SIG-M5 treated with dmso at 0.1 percent for 504 hours (cell line): ENCODE data around the gene DDX56.

Experiments
- DNase-seq: peaks from one replicate; lab custom pipeline; 2025; ENCODE audit not compliant: unreplicated experiment; lab: John Stamatoyannopoulos, UW

DDX56 gene

GRCh38 chr7:44538093-44538797, 35.5 kb downstream of the DDX56 start:
- no peak for DNase-seq

- no peak for DNase-seq
These were observed 36.3 kb downstream of the DDX56 start for GRCh38 chr7:44537442-44537841.

- no peak for DNase-seq
These were observed 37.6 kb downstream of the DDX56 start for GRCh38 chr7:44536090-44536489.

GRCh38 chr7:44535348-44536064, 38.2 kb downstream of the DDX56 start:
- DNase-seq: no peak

- peak; percentile 63 for DNase-seq
These were observed 39.2 kb downstream of the DDX56 start for GRCh38 chr7:44534501-44534900.

GRCh38 chr7:44534087-44534486, 39.6 kb downstream of the DDX56 start:
- peak; percentile 20 for DNase-seq

GRCh38 chr7:44533301-44534055, 40.2 kb downstream of the DDX56 start:
- DNase-seq: no peak

- DNase-seq: no peak
These were observed 42.0 kb downstream of the DDX56 start for GRCh38 chr7:44531421-44532380.

GRCh38 chr7:44530990-44531389, 42.7 kb downstream of the DDX56 start:
- no peak for DNase-seq

GRCh38 chr7:44524811-44525388, 48.8 kb downstream of the DDX56 start:
- DNase-seq: no peak

GRCh38 chr7:44522315-44522714, 51.4 kb downstream of the DDX56 start:
- DNase-seq: no peak

GRCh38 chr7:44521347-44522095, 52.2 kb downstream of the DDX56 start:
- DNase-seq: no peak

- no peak for DNase-seq
These were observed 53.1 kb downstream of the DDX56 start for GRCh38 chr7:44520574-44520973.

GRCh38 chr7:44519546-44519945, 54.2 kb downstream of the DDX56 start:
- no peak for DNase-seq

GRCh38 chr7:44518761-44519160, 54.9 kb downstream of the DDX56 start:
- DNase-seq: no peak

- no peak for DNase-seq
These were observed 56.5 kb downstream of the DDX56 start for GRCh38 chr7:44517175-44517574.
